HG03108 (cell line): ENCODE measurements around the gene SEC61A1.

Experiments
- ATAC-seq: cut with Tn5 transposase; IDR thresholded peaks from one replicate; pipeline ENCODE4 v1.9.1; 2021; ENCODE audit warnings: moderate library complexity; ENCODE audit not compliant: unreplicated experiment

The SEC61A1 gene

GRCh38 chr3:128111147-128111546 is 58.9 kb downstream of the SEC61A1 start:
- no peak for ATAC-seq

GRCh38 chr3:128112357-128112968 is 60.2 kb downstream of the SEC61A1 start:
- ATAC-seq: no peak

- peak; percentile 71 for ATAC-seq
Measured at GRCh38 chr3:128113817-128114794, 61.9 kb downstream of the SEC61A1 start.
